CD14-positive monocyte (primary cell): ENCODE measurements around the gene C4BPA. TPM values are rescaled to one million over a fixed set of nuclear protein-coding genes. Genes with fewer than 3 reads are reported as not detected.

ENCODE experiments used
- DNase-seq, 3 donors: peaks; one replicate each; pipeline ENCODE4 v3.0.0-alpha.2; 2011 to 2022
- H2AFZ ChIP-seq: 2 replicates; pipeline ENCODE4 v1.6.0; 2012; ENCODE audit warnings: mild to moderate bottlenecking, low read depth, low read length, inconsistent platforms; ENCODE audit not compliant: insufficient read depth, poor library complexity, severe bottlenecking
- H3K27ac ChIP-seq, 2 donors: 1 replicate in 1 of 2; 2 replicates in 1 of 2; pipeline ENCODE4 v1.5.1; 2012 to 2013; ENCODE audit warnings: low read length in 2 of 2, control low read depth in 1 of 2, inconsistent platforms in 1 of 2, low read depth in 1 of 2, mild to moderate bottlenecking in 1 of 2
- H3K27me3 ChIP-seq, 2 donors: one replicate each; pipeline versions ENCODE4 v1.6.0 to v1.6.1; 2011 to 2013; ENCODE audit warnings: low read length in 2 of 2; ENCODE audit not compliant: control insufficient read depth in 2 of 2, insufficient read depth in 2 of 2
- H3K36me3 ChIP-seq, 2 donors: replicated peaks in 1 of 2; 1 replicate in 1 of 2; 2 replicates in 1 of 2; pipeline versions ENCODE4 v1.5.1 to v1.6.1; 2012 to 2013; ENCODE audit warnings: low read length in 2 of 2, control low read depth in 1 of 2, inconsistent platforms in 1 of 2, mild to moderate bottlenecking in 1 of 2; ENCODE audit not compliant: insufficient read depth in 2 of 2, control insufficient read depth in 1 of 2
- H3K4me1 ChIP-seq, 2 donors: 1 replicate in 1 of 2; 2 replicates in 1 of 2; pipeline versions ENCODE4 v1.5.1 to v1.6.1; 2012 to 2013; ENCODE audit warnings: low read length in 2 of 2, control low read depth in 1 of 2, inconsistent platforms in 1 of 2, mild to moderate bottlenecking in 1 of 2, moderate library complexity in 1 of 2; ENCODE audit not compliant: insufficient read depth in 2 of 2, control insufficient read depth in 1 of 2
- H3K4me2 ChIP-seq: replicated peaks from 2 replicates; pipeline ENCODE3; 2012; ENCODE audit warnings: low read length, moderate library complexity, mild to moderate bottlenecking; ENCODE audit not compliant: poor library complexity, severe bottlenecking; ENCODE audit errors: extremely low read depth
- H3K4me3 ChIP-seq, 3 experiments: fragments of 200-600 bp in 1 of 3; sonication (generic) in 1 of 3; replicated peaks in 1 of 3; 1 replicate in 2 of 3; 2 replicates in 1 of 3; pipeline ENCODE4 v1.5.1; 2011 to 2013; ENCODE audit warnings: low read length in 3 of 3, mild to moderate bottlenecking in 3 of 3, control low read depth in 2 of 3, low read depth in 2 of 3, inconsistent platforms in 1 of 3, moderate library complexity in 1 of 3
- H3K79me2 ChIP-seq: 2 replicates; pipeline ENCODE4 v1.6.0; 2012; ENCODE audit warnings: mild to moderate bottlenecking, control low read depth, inconsistent platforms, low read length, moderate library complexity; ENCODE audit not compliant: insufficient read depth
- H3K9ac ChIP-seq: 2 replicates; pipeline ENCODE4 v1.6.0; 2017; ENCODE audit warnings: low read length, mild to moderate bottlenecking; ENCODE audit not compliant: insufficient read depth, poor library complexity, severe bottlenecking
- H3K9me3 ChIP-seq, 2 donors: replicated peaks in 1 of 2; 1 replicate in 1 of 2; 2 replicates in 1 of 2; pipeline versions ENCODE4 v1.5.1 to v1.6.1; 2012 to 2013; ENCODE audit warnings: low read length in 2 of 2, control low read depth in 1 of 2; ENCODE audit not compliant: control insufficient read depth in 1 of 2, insufficient read depth in 1 of 2
- H4K20me1 ChIP-seq: 2 replicates; pipeline ENCODE4 v1.6.0; 2012; ENCODE audit warnings: mild to moderate bottlenecking, low read length, control low read depth, moderate library complexity; ENCODE audit not compliant: insufficient read depth
- H3K27ac Mint-ChIP-seq, 7 donors: one replicate each; pipeline ENCODE4 v1.8.0; 2020; ENCODE audit warnings: mild to moderate bottlenecking in 7 of 7, mixed read lengths in 7 of 7, moderate library complexity in 6 of 7, inconsistent platforms in 2 of 7
- H3K27me3 Mint-ChIP-seq, 3 donors: one replicate each; pipeline ENCODE4 v1.8.0; 2021 to 2022; ENCODE audit warnings: low read depth in 3 of 3, mild to moderate bottlenecking in 3 of 3, mixed read lengths in 3 of 3, moderate library complexity in 3 of 3, inconsistent platforms in 1 of 3
- H3K36me3 Mint-ChIP-seq, 2 donors: one replicate each; pipeline ENCODE4 v1.8.0; 2020; ENCODE audit warnings: mixed read lengths in 2 of 2, inconsistent platforms in 1 of 2, mild to moderate bottlenecking in 1 of 2
- H3K4me1 Mint-ChIP-seq: one replicate; pipeline ENCODE4 v1.8.0; 2020; ENCODE audit warnings: mild to moderate bottlenecking, mixed read lengths
- H3K4me3 Mint-ChIP-seq, 2 donors: one replicate each; pipeline ENCODE4 v1.8.0; 2020; ENCODE audit warnings: mild to moderate bottlenecking in 2 of 2, mixed read lengths in 2 of 2, moderate library complexity in 1 of 2
- H3K9me3 Mint-ChIP-seq, 7 donors: one replicate each; pipeline ENCODE4 v1.8.0; 2020 to 2022; ENCODE audit warnings: mixed read lengths in 7 of 7, mild to moderate bottlenecking in 6 of 7, moderate library complexity in 6 of 7, inconsistent platforms in 2 of 7
- CTCF ChIP-seq: fragments of 200-600 bp; IDR thresholded peaks from one replicate; pipeline ENCODE4 v1.8.0; 2022; ENCODE audit warnings: antibody characterized with exemption, mild to moderate bottlenecking
- WGBS: methylation state at CpG from one replicate; pipeline ENCODE4 v1.1.5; 2013; ENCODE audit warnings: missing lambda C conversion rate; ENCODE audit not compliant: insufficient coverage; 5-methylcytosine and 5-hydroxymethylcytosine counted together
- intact Hi-C, 2 donors: fragments of 100-400 bp; cut with micrococcal nuclease; formaldehyde crosslinking; loops; one replicate each; pipeline versions ENCODE4 v1.15.0 to v1.15.1; 2023
- polyA plus RNA-seq, 3 donors: library from polyadenylated mRNA; depleted of rRNA in 1 of 3; unstranded in 2 of 3; stranded (reverse) in 1 of 3; fragments of 300-500 nt in 2 of 3; fragments of >200 nt in 1 of 3; fragmentation: Illumina TruSeq in 2 of 3; gene quantifications; 1 replicate in 2 of 3; 2 replicates in 1 of 3; pipeline ENCODE4 v1.2.3, GENCODE V29; 2012 to 2021

C4BPA gene
- polyA plus RNA-seq, 3 donors = 0.09 to 0.25 (median 0.13) TPM

GRCh38 chr1:207078578-207079132 is 25.4 kb upstream of the C4BPA start:
- peaks cover 3 to 6% (median 3%) of the 10 kb centered on the region in 3 donors for H3K27me3 Mint-ChIP-seq
- H3K79me2 ChIP-seq = no peaks in the 10 kb centered on the region
- no peaks in the 10 kb centered on the region for H3K9me3 Mint-ChIP-seq
- H3K9ac ChIP-seq = no peak overlapping the region
- H3K27ac ChIP-seq = no peak overlapping the region
- H3K4me3 Mint-ChIP-seq = no peak overlapping the region
- no peaks in the 10 kb centered on the region for H3K27me3 ChIP-seq
- peaks cover 0 to 6% of the 10 kb centered on the region in 2 donors for H3K4me1 ChIP-seq
- over 99% methylated on average over 9 of the region's 11 CpGs for WGBS
- TF ChIP-seq CTCF = no peak
- no peaks in the 10 kb centered on the region for H4K20me1 ChIP-seq
- H3K4me3 ChIP-seq = no peak overlapping the region
- peaks cover 5% of the 10 kb centered on the region for H3K4me1 Mint-ChIP-seq
- H3K4me2 ChIP-seq = no peak overlapping the region
- DNase-seq = no peak
- H3K36me3 ChIP-seq = peaks cover 0 to 7% of the 10 kb centered on the region in 2 donors
- H3K9me3 ChIP-seq = no peaks in the 10 kb centered on the region
- peaks cover 3 to 24% of the 10 kb centered on the region in 2 donors for H3K36me3 Mint-ChIP-seq
- no peak overlapping the region for H2AFZ ChIP-seq
- H3K27ac Mint-ChIP-seq = no peak overlapping the region
- intact Hi-C loops = no loop called here

GRCh38 chr1:207079706-207080241 is 24.3 kb upstream of the C4BPA start:
- H2AFZ ChIP-seq = no peak overlapping the region
- H3K36me3 ChIP-seq = peaks cover 0 to 7% of the 10 kb centered on the region in 2 donors
- no peak overlapping the region for H3K27ac Mint-ChIP-seq
- H3K4me1 Mint-ChIP-seq = peaks cover 8% of the 10 kb centered on the region
- no peak overlapping the region for H3K4me3 ChIP-seq
- no peak overlapping the region for H3K27ac ChIP-seq
- H3K79me2 ChIP-seq = no peaks in the 10 kb centered on the region
- peaks cover 0 to 6% of the 10 kb centered on the region in 2 donors for H3K4me1 ChIP-seq
- WGBS = 97% methylated on average over 3 of the region's 6 CpGs
- peaks cover 0 to 19% of the 10 kb centered on the region in 2 donors for H3K36me3 Mint-ChIP-seq
- H3K9me3 ChIP-seq = no peaks in the 10 kb centered on the region
- DNase-seq = no peak
- H3K4me3 Mint-ChIP-seq = no peak overlapping the region
- no peak for TF ChIP-seq CTCF
- peaks cover 0 to 2% of the 10 kb centered on the region in 2 donors for H3K27me3 ChIP-seq
- no peak overlapping the region for H3K9ac ChIP-seq
- no peak overlapping the region for H3K4me2 ChIP-seq
- intact Hi-C loops = loop anchor here (5.0 to 10.0 kb wide), 5 partner anchors 235 to 418 kb away; partner anchors contain the start of genes CD55 (in 1 of the 2) and CR1 (in 1 of the 2)
- H4K20me1 ChIP-seq = no peaks in the 10 kb centered on the region
- H3K9me3 Mint-ChIP-seq = no peaks in the 10 kb centered on the region
- peaks cover 3 to 6% (median 3%) of the 10 kb centered on the region in 3 donors for H3K27me3 Mint-ChIP-seq
